RWPE2 (cell line): ENCODE results near the gene CCNYL1.
A peak's percentile ranks its signal among the peaks of the same experiment; 100 is the strongest.
"Not testable (repeated sequence)": the region's sequence is repeated elsewhere in the genome, so short reads cannot be mapped to it uniquely, and the experiment has no call there.

Experiments
- ATAC-seq: fragments of 200-7000 bp; cut with Tn5 transposase; 3 replicates; pipeline ENCODE4 v1.9.1; 2021; ENCODE audit warnings: low read depth
- DNase-seq: peaks from one replicate; pipeline ENCODE4 v3.0.0-alpha.2; 2020; ENCODE audit warnings: low spot score
- H3K27ac ChIP-seq: fragments of 450-650 bp; 2 replicates; pipeline ENCODE4 v1.5.1; 2017; ENCODE audit warnings: mild to moderate bottlenecking; ENCODE audit not compliant: poor library complexity, severe bottlenecking
- H3K27me3 ChIP-seq: fragments of 250-450 bp; sonication (Bioruptor Pico); 2 replicates; pipeline ENCODE4 v1.5.1; 2021; ENCODE audit warnings: mild to moderate bottlenecking, moderate library complexity; ENCODE audit not compliant: insufficient read depth, poor library complexity, severe bottlenecking
- H3K36me3 ChIP-seq: fragments of 250-450 bp; sonication (Bioruptor Pico); 2 replicates; pipeline ENCODE4 v1.5.1; 2020; ENCODE audit warnings: low read depth, mild to moderate bottlenecking, moderate library complexity
- H3K4me1 ChIP-seq: fragments of 250-450 bp; sonication (Bioruptor Pico); 2 replicates; pipeline ENCODE4 v1.5.1; 2021; ENCODE audit warnings: mild to moderate bottlenecking, moderate library complexity; ENCODE audit not compliant: insufficient read depth, poor library complexity, severe bottlenecking
- H3K4me3 ChIP-seq: fragments of 250-450 bp; sonication (Bioruptor Pico); 2 replicates; pipeline ENCODE4 v1.5.1; 2021; ENCODE audit warnings: mild to moderate bottlenecking, moderate library complexity; ENCODE audit not compliant: severe bottlenecking
- H3K9me3 ChIP-seq: fragments of 250-450 bp; sonication (Bioruptor Pico); 2 replicates; pipeline ENCODE4 v1.5.1; 2021; ENCODE audit warnings: mild to moderate bottlenecking, moderate library complexity; ENCODE audit not compliant: severe bottlenecking
- TF ChIP-seq, protein P1 (sequence below): fragments of 450-650 bp; IDR thresholded peaks from one replicate; pipeline ENCODE4 v1.5.1; 2017; ENCODE audit warnings: mild to moderate bottlenecking, moderate library complexity; ENCODE audit not compliant: poor library complexity, severe bottlenecking

CCNYL1 gene

GRCh38 chr2:207720517-207721187, 9.2 kb downstream of the CCNYL1 start:
- H3K4me1 ChIP-seq = peaks cover 48% of the 10 kb centered on the region
- peak; percentile 35 for ATAC-seq

DNA sequence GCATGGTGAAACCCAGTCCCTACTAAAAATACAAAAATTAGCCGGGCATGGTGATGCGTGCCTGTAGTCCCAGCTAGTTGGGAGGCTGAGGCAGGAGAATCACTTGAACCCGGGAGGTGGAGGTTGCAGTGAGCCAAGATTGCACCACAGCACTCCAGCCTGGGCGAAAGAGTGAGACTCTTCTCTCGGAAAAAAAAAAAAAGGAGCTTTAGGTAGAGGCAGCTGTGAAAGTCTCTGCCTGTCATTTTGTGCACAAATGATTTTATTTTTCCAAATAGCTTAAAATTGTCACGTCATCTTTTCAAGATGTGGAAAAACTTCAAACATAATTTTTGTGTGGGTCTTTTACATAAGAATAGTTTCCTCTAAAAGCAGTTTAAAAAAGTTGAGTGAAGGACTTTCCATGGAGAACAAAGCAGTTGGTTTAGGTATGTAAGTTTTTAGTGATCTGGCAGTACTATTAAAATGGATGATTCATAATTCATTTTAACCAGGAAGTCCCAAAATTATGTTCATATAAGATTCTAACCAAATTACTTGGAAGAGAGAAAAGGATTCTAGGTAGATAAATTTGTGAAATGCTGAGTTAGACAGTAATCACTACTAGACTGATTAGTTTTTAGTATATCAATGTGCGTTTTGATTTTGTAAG, 11.5 kb downstream of the CCNYL1 start:
- Histone ChIP-seq H3K4me1 (peaks cover 69% of the 10 kb centered on the region), H3K27ac (peak overlapping the region; percentile 76), H3K27me3 (no peaks in the 10 kb centered on the region), H3K36me3 (peaks cover 19% of the 10 kb centered on the region), H3K4me3 (no peak overlapping the region), H3K9me3 (no peaks in the 10 kb centered on the region)
- TF ChIP-seq, protein P1, sequence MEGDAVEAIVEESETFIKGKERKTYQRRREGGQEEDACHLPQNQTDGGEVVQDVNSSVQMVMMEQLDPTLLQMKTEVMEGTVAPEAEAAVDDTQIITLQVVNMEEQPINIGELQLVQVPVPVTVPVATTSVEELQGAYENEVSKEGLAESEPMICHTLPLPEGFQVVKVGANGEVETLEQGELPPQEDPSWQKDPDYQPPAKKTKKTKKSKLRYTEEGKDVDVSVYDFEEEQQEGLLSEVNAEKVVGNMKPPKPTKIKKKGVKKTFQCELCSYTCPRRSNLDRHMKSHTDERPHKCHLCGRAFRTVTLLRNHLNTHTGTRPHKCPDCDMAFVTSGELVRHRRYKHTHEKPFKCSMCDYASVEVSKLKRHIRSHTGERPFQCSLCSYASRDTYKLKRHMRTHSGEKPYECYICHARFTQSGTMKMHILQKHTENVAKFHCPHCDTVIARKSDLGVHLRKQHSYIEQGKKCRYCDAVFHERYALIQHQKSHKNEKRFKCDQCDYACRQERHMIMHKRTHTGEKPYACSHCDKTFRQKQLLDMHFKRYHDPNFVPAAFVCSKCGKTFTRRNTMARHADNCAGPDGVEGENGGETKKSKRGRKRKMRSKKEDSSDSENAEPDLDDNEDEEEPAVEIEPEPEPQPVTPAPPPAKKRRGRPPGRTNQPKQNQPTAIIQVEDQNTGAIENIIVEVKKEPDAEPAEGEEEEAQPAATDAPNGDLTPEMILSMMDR = no peak
- DNase-seq (no peak), ATAC-seq (peak; percentile 21)

More at GRCh38 chr2:207720517-207721187, 9.2 kb downstream of the CCNYL1 start:
- TF ChIP-seq, protein P1 = no peak
- peaks cover 1% of the 10 kb centered on the region; the same call in 1 of the 2 replicates for H3K36me3 ChIP-seq
- no peak overlapping the region for H3K4me3 ChIP-seq
- peak overlapping the region; percentile 76 for H3K27ac ChIP-seq
- no peak for DNase-seq
- no peaks in the 10 kb centered on the region for H3K9me3 ChIP-seq
- H3K27me3 ChIP-seq = no peaks in the 10 kb centered on the region

DNA sequence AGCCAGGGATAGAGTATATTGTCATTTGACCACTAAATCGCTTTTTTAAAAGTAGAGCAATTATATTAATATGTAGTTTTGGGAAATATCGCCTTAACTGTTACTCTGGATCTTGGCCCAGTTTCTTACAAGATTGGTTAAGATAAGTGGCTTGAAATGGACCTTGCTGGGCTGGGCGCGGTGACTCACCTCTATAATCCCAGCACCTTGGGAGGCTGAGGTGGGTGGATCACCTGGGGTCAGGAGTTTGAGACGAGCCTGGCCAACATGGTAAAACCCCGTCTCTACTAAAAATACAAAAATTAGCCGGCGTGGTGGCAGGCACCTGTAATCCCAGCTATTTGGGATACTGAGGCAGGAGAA, 12.0 kb downstream of the CCNYL1 start:
- H3K4me1 ChIP-seq = peaks cover 64% of the 10 kb centered on the region
- peak overlapping the region; percentile 76 for H3K27ac ChIP-seq
- not testable (repeated sequence) for H3K9me3 ChIP-seq, H3K4me3 ChIP-seq, H3K27me3 ChIP-seq
- H3K36me3 ChIP-seq = peaks cover 19% of the 10 kb centered on the region
- peak; percentile 69 for ATAC-seq
- peak; percentile 71 for DNase-seq

- H3K4me3 ChIP-seq = no peak overlapping the region
- TF ChIP-seq, protein P1 = no peak
- H3K27ac ChIP-seq = peak overlapping the region; percentile 76
- ATAC-seq = no peak
- no peak for DNase-seq
- no peaks in the 10 kb centered on the region for H3K9me3 ChIP-seq
- H3K27me3 ChIP-seq = no peaks in the 10 kb centered on the region
- H3K4me1 ChIP-seq = peaks cover 60% of the 10 kb centered on the region
- H3K36me3 ChIP-seq = peaks cover 19% of the 10 kb centered on the region
These were observed 12.7 kb downstream of the CCNYL1 start for GRCh38 chr2:207724113-207724512.

GRCh38 chr2:207725873-207726578, 14.6 kb downstream of the CCNYL1 start:
- Histone ChIP-seq H3K9me3 (no peaks in the 10 kb centered on the region), H3K27me3 (no peaks in the 10 kb centered on the region), H3K27ac (peak overlapping the region; percentile 62), H3K4me3 (no peak overlapping the region), H3K4me1 (peaks cover 52% of the 10 kb centered on the region), H3K36me3 (peaks cover 32% of the 10 kb centered on the region)
- TF ChIP-seq, protein P1 = no peak
- ATAC-seq = no peak
- no peak for DNase-seq
